Activated CD4-positive, alpha-beta T cell treated with anti-CD3 and anti-CD28 coated beads, Interleukin-2, amount 10 ng/mL, durations not matched to agents 7 days and 5 days (primary cell): ENCODE measurements around the gene DOCK6. TPM values are rescaled to one million over a fixed set of nuclear protein-coding genes. Genes with fewer than 3 reads are reported as not detected.
"Not testable (repeated sequence)": the region's sequence is repeated elsewhere in the genome, so short reads cannot be mapped to it uniquely, and the experiment has no call there.

Experiments used
- CTCF ChIA-PET: fragments of 350-600 bp; sonication (Branson Sonifier 250); formaldehyde crosslinking; loops from one replicate; lab custom pipeline; 2021; ENCODE audit warnings: antibody characterized with exemption; lab: Charles Lee
- POLR2A ChIA-PET: fragments of 350-600 bp; sonication (Branson Sonifier 250); formaldehyde crosslinking; loops from one replicate; lab custom pipeline; 2021; ENCODE audit warnings: antibody characterized with exemption; lab: Charles Lee
- DNase-seq: peaks from one replicate; pipeline ENCODE4 v3.0.0-alpha.2; 2020
- H3K27ac Mint-ChIP-seq: one replicate; pipeline ENCODE4 v1.8.0; 2021; ENCODE audit warnings: mild to moderate bottlenecking, moderate library complexity, mixed read lengths
- H3K27me3 Mint-ChIP-seq: one replicate; pipeline ENCODE4 v1.8.0; 2021; ENCODE audit warnings: mixed read lengths
- H3K36me3 Mint-ChIP-seq: one replicate; pipeline ENCODE4 v1.8.0; 2021; ENCODE audit warnings: low read depth, mixed read lengths
- H3K4me1 Mint-ChIP-seq: one replicate; pipeline ENCODE4 v1.8.0; 2021; ENCODE audit warnings: mixed read lengths
- H3K4me3 Mint-ChIP-seq: one replicate; pipeline ENCODE4 v1.8.0; 2021; ENCODE audit warnings: mild to moderate bottlenecking, moderate library complexity, mixed read lengths
- H3K9me3 Mint-ChIP-seq: one replicate; pipeline ENCODE4 v1.8.0; 2021; ENCODE audit warnings: mixed read lengths
- total RNA-seq, 2 experiments: library from RNA; stranded (reverse); gene quantifications; one replicate each; pipeline ENCODE4 v1.2.3, GENCODE V29; 2021

DOCK6 gene
- total RNA-seq, 2 experiments from 2014 or later = not detected

DNA sequence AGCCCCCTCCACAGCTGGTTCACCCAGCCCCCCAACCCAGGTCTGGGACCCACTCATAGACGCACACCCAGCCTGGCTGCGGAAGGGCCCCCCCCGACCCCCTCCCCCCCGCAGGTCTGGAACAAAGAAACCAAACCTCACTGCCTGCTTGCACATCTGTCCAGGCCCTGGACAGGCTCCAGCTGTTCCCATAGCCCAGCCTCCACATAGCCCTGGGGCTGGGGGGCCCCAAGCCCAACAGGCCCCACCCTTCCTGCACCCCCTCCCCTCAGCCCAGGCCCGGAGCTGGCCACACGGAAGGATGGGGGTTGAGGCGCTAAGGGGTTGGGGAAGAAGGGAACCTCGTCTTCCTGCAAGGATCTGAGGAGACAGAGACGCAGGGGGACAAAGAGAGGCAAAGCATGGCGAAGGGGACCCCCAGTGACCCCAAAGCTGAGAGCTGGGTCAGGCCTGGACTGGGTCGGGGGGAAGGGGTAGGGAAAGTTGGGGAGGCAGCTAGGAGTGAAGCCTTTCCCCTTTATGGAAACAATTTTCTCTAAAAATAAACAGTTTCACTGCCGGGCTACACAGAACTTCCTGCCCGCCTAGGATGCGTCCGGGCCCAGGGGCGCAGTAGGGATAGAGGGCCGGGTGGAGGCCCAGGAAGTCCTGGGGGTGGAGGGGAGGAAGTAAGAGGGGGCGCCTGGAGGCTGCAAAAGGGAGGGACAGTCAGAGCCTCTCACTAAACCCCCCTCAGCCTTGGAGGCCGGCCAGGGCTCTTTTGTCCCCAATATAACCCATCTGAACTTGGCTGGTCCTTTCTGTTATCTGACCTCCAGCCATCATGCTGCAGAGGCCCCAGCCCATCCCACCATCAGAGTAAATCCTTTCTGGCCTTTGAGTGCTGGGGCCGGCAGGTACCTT is 67.4 kb downstream of the DOCK6 start:
- no peaks in the 10 kb centered on the region for H3K9me3 Mint-ChIP-seq
- H3K4me3 Mint-ChIP-seq = no peak overlapping the region
- no peak for DNase-seq
- H3K27ac Mint-ChIP-seq = no peak overlapping the region
- ChIA-PET CTCF (no interaction called here), POLR2A (interaction anchor here (0.7 kb wide), 1 partner anchor 161 kb away, joined by 3 read pairs; no protein-coding TSS in a partner anchor)
- peaks cover 17% of the 10 kb centered on the region for H3K27me3 Mint-ChIP-seq
- peaks cover 18% of the 10 kb centered on the region for H3K4me1 Mint-ChIP-seq
- H3K36me3 Mint-ChIP-seq = no peaks in the 10 kb centered on the region

DNA sequence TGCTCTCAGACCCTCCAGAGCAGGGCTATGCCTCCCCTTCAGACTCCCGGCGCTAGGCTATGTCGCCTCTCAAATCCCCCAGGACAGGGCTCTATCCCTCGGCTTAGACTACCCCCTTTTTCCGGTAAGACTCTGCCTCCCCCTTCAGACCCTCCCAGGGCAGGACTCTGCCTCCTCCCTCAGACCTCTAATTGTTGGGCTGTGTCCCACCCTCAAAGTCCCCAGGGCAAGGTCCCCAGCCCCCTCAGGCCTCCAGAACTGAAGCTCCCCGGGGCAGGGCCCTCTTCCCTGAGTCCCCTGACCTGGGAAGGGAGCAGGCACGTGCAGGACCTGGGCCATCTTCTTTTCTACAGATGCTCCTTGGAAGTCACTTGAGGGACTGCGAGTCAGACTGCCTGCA is 68.2 kb downstream of the DOCK6 start:
- POLR2A ChIA-PET = interaction anchor here (0.7 kb wide), 1 partner anchor 162 kb away, joined by 3 read pairs; no protein-coding TSS in a partner anchor
- H3K27me3 Mint-ChIP-seq = peaks cover 17% of the 10 kb centered on the region
- no peaks in the 10 kb centered on the region for H3K36me3 Mint-ChIP-seq
- CTCF ChIA-PET = interaction anchor here (1.6 kb wide), 1 partner anchor 38 kb away, joined by 4 read pairs; no protein-coding TSS in a partner anchor
- no peaks in the 10 kb centered on the region for H3K9me3 Mint-ChIP-seq
- H3K4me1 Mint-ChIP-seq = peaks cover 18% of the 10 kb centered on the region
- H3K27ac Mint-ChIP-seq = no peak overlapping the region
- DNase-seq = no peak
- H3K4me3 Mint-ChIP-seq = no peak overlapping the region

- Mint-ChIP-seq H3K9me3 (no peaks in the 10 kb centered on the region), H3K4me3 (no peak overlapping the region), H3K27ac (no peak overlapping the region), H3K4me1 (peaks cover 18% of the 10 kb centered on the region), H3K27me3 (peaks cover 13% of the 10 kb centered on the region), H3K36me3 (no peaks in the 10 kb centered on the region)
- no peak for DNase-seq
- ChIA-PET POLR2A (no interaction called here), CTCF (interaction anchor here (0.5 to 1.6 kb wide), 2 partner anchors 31 to 37 kb away, joined by 4 read pairs; no protein-coding TSS in a partner anchor)
Measured at GRCh38 chr19:11192957-11193939, 69.1 kb downstream of the DOCK6 start.

GRCh38 chr19:11191934-11192333 is 70.4 kb downstream of the DOCK6 start:
- Mint-ChIP-seq H3K27me3 (peaks cover 9% of the 10 kb centered on the region), H3K36me3 (no peaks in the 10 kb centered on the region), H3K4me3 (no peak overlapping the region), H3K9me3 (no peaks in the 10 kb centered on the region), H3K27ac (no peak overlapping the region), H3K4me1 (peaks cover 14% of the 10 kb centered on the region)
- POLR2A ChIA-PET = no interaction called here
- CTCF ChIA-PET = no interaction called here
- no peak for DNase-seq

DNA sequence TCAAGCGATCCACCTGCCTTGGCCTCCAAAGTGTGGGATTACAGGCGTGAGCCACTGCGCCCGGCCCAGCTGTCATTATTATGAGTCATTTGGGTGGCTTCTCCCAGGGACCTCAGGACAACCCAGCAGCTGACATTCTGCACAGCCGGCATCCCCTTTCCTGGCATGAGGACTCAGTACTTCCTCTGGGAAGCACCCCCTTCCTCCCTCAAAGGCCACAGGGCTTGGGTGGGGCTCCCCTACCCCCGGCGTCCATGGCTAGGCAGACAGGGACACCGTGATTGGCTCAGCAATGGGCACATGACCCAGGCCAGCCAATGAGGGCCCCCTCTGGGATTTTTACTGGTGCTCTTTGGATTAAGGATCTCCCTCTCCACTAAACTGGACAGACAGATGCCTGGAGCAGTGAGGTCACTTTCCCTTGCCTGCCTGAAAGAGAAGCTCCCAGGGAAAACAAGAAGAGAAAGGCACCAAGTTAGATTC is 71.0 kb downstream of the DOCK6 start:
- Mint-ChIP-seq H3K27me3 (peaks cover 8% of the 10 kb centered on the region), H3K36me3 (no peaks in the 10 kb centered on the region), H3K4me1 (peaks cover 10% of the 10 kb centered on the region), H3K9me3 (no peaks in the 10 kb centered on the region), H3K27ac (no peak overlapping the region), H3K4me3 (no peak overlapping the region)
- DNase-seq = no peak
- ChIA-PET POLR2A (no interaction called here), CTCF (no interaction called here)

GRCh38 chr19:11190501-11190900 is 71.8 kb downstream of the DOCK6 start:
- Mint-ChIP-seq H3K36me3 (no peaks in the 10 kb centered on the region), H3K4me1 (peaks cover 7% of the 10 kb centered on the region), H3K27ac (no peak overlapping the region), H3K27me3 (peaks cover 3% of the 10 kb centered on the region), H3K9me3 (no peaks in the 10 kb centered on the region), H3K4me3 (no peak overlapping the region)
- POLR2A ChIA-PET = no interaction called here
- CTCF ChIA-PET = no interaction called here
- DNase-seq = no peak

DNA sequence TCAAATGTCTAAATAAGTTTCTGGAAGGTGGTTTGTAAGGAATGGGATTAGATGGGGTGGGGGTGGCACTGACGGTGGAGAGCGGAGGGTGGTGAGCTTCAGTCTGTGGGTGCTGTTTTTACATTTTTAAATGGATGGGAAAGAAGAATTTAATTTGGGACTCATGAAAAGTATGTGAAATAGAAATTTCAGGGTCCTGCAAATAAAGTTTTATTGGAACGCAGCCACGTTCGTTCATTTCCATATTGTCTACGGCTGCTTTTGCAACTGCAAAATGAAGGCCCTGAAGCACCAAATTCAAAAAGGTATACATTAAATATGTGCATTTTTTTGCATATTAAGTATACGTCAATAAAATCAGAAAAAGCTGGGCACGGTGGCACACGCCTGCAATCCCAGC is 74.9 kb downstream of the DOCK6 start:
- peaks cover 7% of the 10 kb centered on the region for H3K27me3 Mint-ChIP-seq
- H3K4me3 Mint-ChIP-seq = no peak overlapping the region
- ChIA-PET CTCF (no interaction called here), POLR2A (no interaction called here)
- H3K27ac Mint-ChIP-seq = no peak overlapping the region
- no peaks in the 10 kb centered on the region for H3K9me3 Mint-ChIP-seq
- H3K36me3 Mint-ChIP-seq = no peaks in the 10 kb centered on the region
- H3K4me1 Mint-ChIP-seq = no peaks in the 10 kb centered on the region
- no peak for DNase-seq

- H3K4me1 Mint-ChIP-seq = peaks cover 1% of the 10 kb centered on the region
- ChIA-PET CTCF (interaction anchor here (1.1 to 1.4 kb wide), 2 partner anchors 14 to 57 kb away, joined by 3 to 4 read pairs; no protein-coding TSS in a partner anchor), POLR2A (no interaction called here)
- DNase-seq = no peak
- H3K4me3 Mint-ChIP-seq = no peak overlapping the region
- H3K27me3 Mint-ChIP-seq = peaks cover 13% of the 10 kb centered on the region
- H3K36me3 Mint-ChIP-seq = no peaks in the 10 kb centered on the region
- no peaks in the 10 kb centered on the region for H3K9me3 Mint-ChIP-seq
- no peak overlapping the region for H3K27ac Mint-ChIP-seq
Measured at GRCh38 chr19:11182994-11183393, 79.3 kb downstream of the DOCK6 start.

GRCh38 chr19:11181488-11181887 is 80.8 kb downstream of the DOCK6 start:
- H3K27ac Mint-ChIP-seq = no peak overlapping the region
- H3K27me3 Mint-ChIP-seq = peaks cover 11% of the 10 kb centered on the region
- no peaks in the 10 kb centered on the region for H3K9me3 Mint-ChIP-seq
- H3K4me3 Mint-ChIP-seq = no peak overlapping the region
- no peak for DNase-seq
- peaks cover 1% of the 10 kb centered on the region for H3K4me1 Mint-ChIP-seq
- POLR2A ChIA-PET = no interaction called here
- H3K36me3 Mint-ChIP-seq = no peaks in the 10 kb centered on the region
- CTCF ChIA-PET = no interaction called here

GRCh38 chr19:11180975-11181374 is 81.3 kb downstream of the DOCK6 start:
- DNase-seq, H3K9me3 Mint-ChIP-seq, H3K4me3 Mint-ChIP-seq, CTCF ChIA-PET, H3K4me1 Mint-ChIP-seq, H3K27ac Mint-ChIP-seq, H3K36me3 Mint-ChIP-seq, POLR2A ChIA-PET: not testable (repeated sequence)
- peaks cover 11% of the 10 kb centered on the region for H3K27me3 Mint-ChIP-seq

DNA sequence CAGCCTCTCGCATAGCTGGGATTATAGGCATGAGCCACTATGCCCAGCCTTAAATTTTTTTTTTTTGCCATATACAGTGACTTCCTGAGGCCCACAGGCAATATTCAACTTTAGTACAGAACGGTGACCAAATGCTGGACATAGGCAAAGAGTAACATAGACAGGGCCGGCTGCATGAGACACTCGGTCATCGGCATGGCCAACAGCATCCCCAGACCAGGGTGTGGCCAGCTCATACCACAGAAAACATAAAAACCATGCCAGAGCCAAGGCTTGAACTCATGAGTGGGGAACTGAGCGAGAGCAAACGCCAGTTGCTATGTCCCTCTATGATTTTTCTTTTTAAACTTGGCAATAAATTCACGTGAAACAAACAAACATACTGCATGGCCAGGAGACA is 82.0 kb downstream of the DOCK6 start:
- Mint-ChIP-seq H3K9me3 (no peaks in the 10 kb centered on the region), H3K27ac (peak overlapping the region; percentile 60), H3K27me3 (peaks cover 11% of the 10 kb centered on the region), H3K4me3 (no peak overlapping the region), H3K4me1 (peaks cover 1% of the 10 kb centered on the region), H3K36me3 (no peaks in the 10 kb centered on the region)
- DNase-seq = no peak
- ChIA-PET CTCF (no interaction called here), POLR2A (no interaction called here)

DNA sequence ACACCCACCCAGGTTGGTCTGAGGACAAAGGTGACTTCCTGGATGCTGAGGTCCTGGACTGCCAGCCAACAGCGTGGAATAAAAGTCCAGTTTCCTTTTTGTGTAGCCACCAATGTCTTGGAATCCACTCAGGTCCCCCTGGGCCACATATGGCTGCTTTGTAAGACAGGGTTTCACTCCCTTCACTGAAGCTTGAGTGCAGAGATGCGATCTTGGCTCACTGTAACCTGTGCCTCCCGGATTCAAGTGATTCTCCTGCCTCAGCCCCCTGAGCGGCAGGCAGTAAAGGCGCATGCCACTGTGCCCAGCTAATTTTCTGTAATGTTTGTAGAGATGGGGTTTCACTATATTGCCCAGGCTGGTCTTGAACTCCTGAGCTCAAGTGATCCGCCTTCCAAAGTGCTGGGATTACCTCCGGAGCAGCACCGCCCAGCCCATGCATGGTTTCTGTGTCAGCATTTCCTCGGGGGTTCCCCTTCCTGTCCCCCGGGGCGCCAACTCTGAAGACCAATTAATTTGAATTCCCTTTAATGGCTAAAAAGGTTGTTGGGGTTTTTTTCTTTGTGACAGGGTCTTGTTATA is 82.5 kb downstream of the DOCK6 start:
- DNase-seq = no peak
- H3K9me3 Mint-ChIP-seq = no peaks in the 10 kb centered on the region
- no peaks in the 10 kb centered on the region for H3K36me3 Mint-ChIP-seq
- H3K4me1 Mint-ChIP-seq = peaks cover 1% of the 10 kb centered on the region
- H3K27me3 Mint-ChIP-seq = peaks cover 11% of the 10 kb centered on the region
- ChIA-PET POLR2A (no interaction called here), CTCF (no interaction called here)
- H3K4me3 Mint-ChIP-seq = no peak overlapping the region
- H3K27ac Mint-ChIP-seq = no peak overlapping the region
